ENCODE measurements around the gene WDR93. TPM values are rescaled to one million over a fixed set of nuclear protein-coding genes. Genes with fewer than 3 reads are reported as not detected.

The WDR93 gene
- total RNA-seq, 1 donor from 2014 or later, result not detected

- Mint-ChIP-seq H3K4me1 (ENCODE audit: low read depth, unreplicated experiment) (peaks cover 1% of the 10 kb centered on the region), H3K27me3 (ENCODE audit: unreplicated experiment) (peaks cover 5% of the 10 kb centered on the region), H3K27ac (ENCODE audit: unreplicated experiment) (no peak overlapping the region), H3K36me3 (ENCODE audit: unreplicated experiment) (no peaks in the 10 kb centered on the region), H3K9me3 (ENCODE audit: unreplicated experiment) (no peaks in the 10 kb centered on the region), H3K4me3 (ENCODE audit: unreplicated experiment) (no peak overlapping the region)
- no peak for DNase-seq
- TF ChIP-seq CTCF (IDR thresholded peaks at IDR 0.05; ENCODE audit: partially characterized antibody, unreplicated experiment), result no peak
Measured at GRCh38 chr15:89666184-89666857, 24.3 kb upstream of the WDR93 start.

- no peaks in the 10 kb centered on the region for H3K36me3 Mint-ChIP-seq (ENCODE audit: unreplicated experiment)
- H3K9me3 Mint-ChIP-seq (ENCODE audit: unreplicated experiment), result no peaks in the 10 kb centered on the region
- H3K27ac Mint-ChIP-seq (ENCODE audit: unreplicated experiment), result no peak overlapping the region
- peaks cover 1% of the 10 kb centered on the region for H3K4me1 Mint-ChIP-seq (ENCODE audit: low read depth, unreplicated experiment)
- no peak for TF ChIP-seq CTCF (IDR thresholded peaks at IDR 0.05; ENCODE audit: partially characterized antibody, unreplicated experiment)
- no peak overlapping the region for H3K4me3 Mint-ChIP-seq (ENCODE audit: unreplicated experiment)
- peaks cover 5% of the 10 kb centered on the region for H3K27me3 Mint-ChIP-seq (ENCODE audit: unreplicated experiment)
- DNase-seq, result no peak
Measured at GRCh38 chr15:89666858-89667705, 23.5 kb upstream of the WDR93 start.

- peaks cover 5% of the 10 kb centered on the region for H3K27me3 Mint-ChIP-seq (ENCODE audit: unreplicated experiment)
- H3K27ac Mint-ChIP-seq (ENCODE audit: unreplicated experiment), result no peak overlapping the region
- H3K36me3 Mint-ChIP-seq (ENCODE audit: unreplicated experiment), result no peaks in the 10 kb centered on the region
- no peak overlapping the region for H3K4me3 Mint-ChIP-seq (ENCODE audit: unreplicated experiment)
- no peak for DNase-seq
- TF ChIP-seq CTCF (IDR thresholded peaks at IDR 0.05; ENCODE audit: partially characterized antibody, unreplicated experiment), result no peak
- H3K9me3 Mint-ChIP-seq (ENCODE audit: unreplicated experiment), result no peaks in the 10 kb centered on the region
- peaks cover 1% of the 10 kb centered on the region for H3K4me1 Mint-ChIP-seq (ENCODE audit: low read depth, unreplicated experiment)
Measured at GRCh38 chr15:89667706-89667960, 23.0 kb upstream of the WDR93 start.

GRCh38 chr15:89668171-89668570 is 22.4 kb upstream of the WDR93 start:
- no peaks in the 10 kb centered on the region for H3K36me3 Mint-ChIP-seq (ENCODE audit: unreplicated experiment)
- TF ChIP-seq CTCF (IDR thresholded peaks at IDR 0.05; ENCODE audit: partially characterized antibody, unreplicated experiment), result no peak
- peaks cover 1% of the 10 kb centered on the region for H3K4me1 Mint-ChIP-seq (ENCODE audit: low read depth, unreplicated experiment)
- no peak for DNase-seq
- H3K27ac Mint-ChIP-seq (ENCODE audit: unreplicated experiment), result no peak overlapping the region
- peaks cover 5% of the 10 kb centered on the region for H3K27me3 Mint-ChIP-seq (ENCODE audit: unreplicated experiment)
- no peaks in the 10 kb centered on the region for H3K9me3 Mint-ChIP-seq (ENCODE audit: unreplicated experiment)
- H3K4me3 Mint-ChIP-seq (ENCODE audit: unreplicated experiment), result no peak overlapping the region

- no peak for DNase-seq
- no peaks in the 10 kb centered on the region for H3K36me3 Mint-ChIP-seq (ENCODE audit: unreplicated experiment)
- H3K4me1 Mint-ChIP-seq (ENCODE audit: low read depth, unreplicated experiment), result peaks cover 5% of the 10 kb centered on the region
- no peak overlapping the region for H3K27ac Mint-ChIP-seq (ENCODE audit: unreplicated experiment)
- TF ChIP-seq CTCF (IDR thresholded peaks at IDR 0.05; ENCODE audit: partially characterized antibody, unreplicated experiment), result no peak
- peaks cover 3% of the 10 kb centered on the region for H3K9me3 Mint-ChIP-seq (ENCODE audit: unreplicated experiment)
- no peak overlapping the region for H3K4me3 Mint-ChIP-seq (ENCODE audit: unreplicated experiment)
- H3K27me3 Mint-ChIP-seq (ENCODE audit: unreplicated experiment), result peaks cover 6% of the 10 kb centered on the region
Measured at GRCh38 chr15:89669309-89669865, 21.2 kb upstream of the WDR93 start.

Measured in glutamatergic neuron (in vitro differentiated cells).